Uterus (tissue), 4 donors: ENCODE data around the gene TEX51. TPM values are rescaled to one million over a fixed set of nuclear protein-coding genes. Genes with fewer than 3 reads are reported as not detected.

Source experiments
- DNase-seq, 2 donors: peaks; one replicate each; pipeline ENCODE4 v3.0.0-alpha.2; 2019 to 2020
- H3K27ac ChIP-seq, 2 donors: fragments of 200-600 bp; sonication (generic); 1 replicate in 1 of 2; 2 replicates in 1 of 2; pipeline ENCODE4 v1.5.1; 2016 to 2018
- H3K27me3 ChIP-seq, 2 donors: fragments of 200-600 bp; sonication (generic); one replicate each; pipeline ENCODE4 v1.5.1; 2018 to 2019; ENCODE audit warnings: control low read depth in 1 of 2
- H3K36me3 ChIP-seq, 2 donors: fragments of 200-600 bp; sonication (generic); one replicate each; pipeline ENCODE4 v1.5.1; 2019; ENCODE audit warnings: control low read depth in 1 of 2
- H3K4me1 ChIP-seq, 2 donors: fragments of 200-600 bp; sonication (generic); one replicate each; pipeline ENCODE4 v1.5.1; 2018 to 2019; ENCODE audit warnings: control low read depth in 1 of 2
- H3K4me3 ChIP-seq, 2 donors: fragments of 200-600 bp; sonication (generic); 1 replicate in 1 of 2; 2 replicates in 1 of 2; pipeline ENCODE4 v1.5.1; 2018 to 2019; ENCODE audit warnings: mild to moderate bottlenecking in 1 of 2
- H3K9me3 ChIP-seq, 2 donors: fragments of 200-600 bp; sonication (generic); one replicate each; pipeline ENCODE4 v1.5.1; 2019; ENCODE audit warnings: control low read depth in 1 of 2
- POLR2A ChIP-seq, 2 donors: fragments of 450-650 bp; IDR thresholded peaks; one replicate each; pipeline ENCODE4 v1.6.1; 2016; ENCODE audit warnings: antibody characterized with exemption in 2 of 2, mild to moderate bottlenecking in 1 of 2, moderate library complexity in 1 of 2
- intact Hi-C: fragments of 100-400 bp; cut with DNase I; formaldehyde crosslinking; loops from one replicate; pipeline ENCODE4 v1.15.1; 2023; ENCODE audit warnings: low total_unique reads
- total RNA-seq, 4 donors: library from RNA; depleted of rRNA in 3 of 4; stranded (reverse); fragments of >200 nt in 3 of 4; gene quantifications; one replicate each; pipeline versions ENCODE4 v1.1.0 to v1.2.4, GENCODE V29; 2014 to 2023
- TF ChIP-seq, protein P1 (sequence below), 4 experiments: fragments of 200-600 bp in 2 of 4; fragments of 450-650 bp in 2 of 4; sonication (generic) in 2 of 4; IDR thresholded peaks; one replicate each; pipeline ENCODE4 v1.5.1; 2016 to 2019; ENCODE audit warnings: antibody characterized with exemption in 4 of 4, mild to moderate bottlenecking in 2 of 4, moderate library complexity in 1 of 4
- donor health status: DM: yes; HTN: yes; CAD: no.

The TEX51 gene
- total RNA-seq, 4 donors from 2014 or later: not detected

DNA sequence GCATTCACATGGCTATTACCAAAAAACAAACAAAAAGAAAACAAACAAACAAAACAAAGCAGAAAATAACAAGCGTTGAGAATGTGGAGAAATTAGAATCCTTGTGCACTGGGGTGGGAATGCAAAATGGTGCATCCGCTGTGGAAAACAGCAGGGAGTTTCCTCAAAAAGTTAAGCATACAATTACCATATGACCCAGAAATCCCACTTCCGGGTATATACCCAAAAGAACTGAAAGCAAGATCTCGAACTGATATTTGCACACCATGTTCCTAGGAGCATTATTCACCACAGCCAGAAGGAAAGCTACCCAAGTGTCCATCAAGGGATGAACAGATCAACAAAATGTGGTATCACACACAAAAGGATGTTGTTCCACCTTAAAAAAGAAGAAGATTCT, 17.9 kb upstream of the TEX51 start:
- intact Hi-C loops: no loop called here
- H3K9me3 ChIP-seq: no peaks in the 10 kb centered on the region
- no peaks in the 10 kb centered on the region for H3K27me3 ChIP-seq
- no peak overlapping the region for H3K4me3 ChIP-seq
- no peak overlapping the region for H3K27ac ChIP-seq
- H3K4me1 ChIP-seq: peaks cover 0 to 4% of the 10 kb centered on the region in 2 donors
- H3K36me3 ChIP-seq: no peaks in the 10 kb centered on the region
- TF ChIP-seq POLR2A (IDR thresholded peaks at IDR 0.05): no peak
- TF ChIP-seq, protein P1, sequence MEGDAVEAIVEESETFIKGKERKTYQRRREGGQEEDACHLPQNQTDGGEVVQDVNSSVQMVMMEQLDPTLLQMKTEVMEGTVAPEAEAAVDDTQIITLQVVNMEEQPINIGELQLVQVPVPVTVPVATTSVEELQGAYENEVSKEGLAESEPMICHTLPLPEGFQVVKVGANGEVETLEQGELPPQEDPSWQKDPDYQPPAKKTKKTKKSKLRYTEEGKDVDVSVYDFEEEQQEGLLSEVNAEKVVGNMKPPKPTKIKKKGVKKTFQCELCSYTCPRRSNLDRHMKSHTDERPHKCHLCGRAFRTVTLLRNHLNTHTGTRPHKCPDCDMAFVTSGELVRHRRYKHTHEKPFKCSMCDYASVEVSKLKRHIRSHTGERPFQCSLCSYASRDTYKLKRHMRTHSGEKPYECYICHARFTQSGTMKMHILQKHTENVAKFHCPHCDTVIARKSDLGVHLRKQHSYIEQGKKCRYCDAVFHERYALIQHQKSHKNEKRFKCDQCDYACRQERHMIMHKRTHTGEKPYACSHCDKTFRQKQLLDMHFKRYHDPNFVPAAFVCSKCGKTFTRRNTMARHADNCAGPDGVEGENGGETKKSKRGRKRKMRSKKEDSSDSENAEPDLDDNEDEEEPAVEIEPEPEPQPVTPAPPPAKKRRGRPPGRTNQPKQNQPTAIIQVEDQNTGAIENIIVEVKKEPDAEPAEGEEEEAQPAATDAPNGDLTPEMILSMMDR (IDR thresholded peaks at IDR 0.05): no peak
- DNase-seq: no peak

DNA sequence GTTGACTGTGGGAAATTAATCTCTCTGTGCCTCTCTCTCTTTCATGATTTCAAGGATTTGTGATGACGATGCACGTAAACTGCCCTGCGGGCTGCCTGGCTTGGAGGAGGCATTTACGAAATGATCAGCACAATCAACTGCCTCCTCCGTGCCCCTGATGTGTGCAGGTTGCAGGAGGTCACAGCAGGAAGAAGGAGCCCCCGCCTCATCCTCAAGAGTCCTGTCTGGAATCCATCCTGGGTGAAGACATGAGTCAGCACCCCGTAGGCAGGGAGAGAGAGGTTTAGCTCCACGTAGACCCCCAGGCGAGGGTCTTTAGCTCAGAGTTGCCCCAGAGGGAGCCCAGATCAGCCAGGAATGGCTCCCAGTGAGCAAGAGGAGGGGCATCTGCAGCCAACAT, 17.1 kb upstream of the TEX51 start:
- no peak for TF ChIP-seq POLR2A (IDR thresholded peaks at IDR 0.05)
- TF ChIP-seq, protein P1 (IDR thresholded peaks at IDR 0.05): no peak
- Histone ChIP-seq H3K27me3 (no peaks in the 10 kb centered on the region), H3K36me3 (no peaks in the 10 kb centered on the region), H3K27ac (no peak overlapping the region), H3K4me1 (peaks cover 0 to 4% of the 10 kb centered on the region in 2 donors), H3K4me3 (no peak overlapping the region), H3K9me3 (no peaks in the 10 kb centered on the region)
- intact Hi-C loops: no loop called here
- no peak for DNase-seq

DNA sequence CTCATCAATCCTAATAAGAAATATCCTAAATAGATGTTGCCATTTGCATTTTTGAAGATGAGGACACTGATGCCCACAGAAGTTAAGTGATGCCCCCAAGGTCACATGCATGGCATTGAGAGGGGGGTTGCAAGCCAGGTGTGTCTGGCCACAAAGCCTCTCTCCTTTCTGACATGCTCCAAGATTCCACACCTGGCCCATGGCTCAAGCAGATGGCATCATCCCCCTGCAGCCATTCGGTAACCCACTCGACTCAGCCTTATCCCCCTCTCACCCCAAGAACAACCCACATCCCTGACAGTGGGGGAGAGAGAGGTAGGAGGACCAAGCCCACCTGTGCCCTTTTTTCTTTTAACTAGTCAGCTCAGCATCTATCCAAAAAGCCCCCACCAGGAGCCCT, 16.5 kb upstream of the TEX51 start:
- no peak overlapping the region for H3K4me3 ChIP-seq
- no peaks in the 10 kb centered on the region for H3K27me3 ChIP-seq

DNA sequence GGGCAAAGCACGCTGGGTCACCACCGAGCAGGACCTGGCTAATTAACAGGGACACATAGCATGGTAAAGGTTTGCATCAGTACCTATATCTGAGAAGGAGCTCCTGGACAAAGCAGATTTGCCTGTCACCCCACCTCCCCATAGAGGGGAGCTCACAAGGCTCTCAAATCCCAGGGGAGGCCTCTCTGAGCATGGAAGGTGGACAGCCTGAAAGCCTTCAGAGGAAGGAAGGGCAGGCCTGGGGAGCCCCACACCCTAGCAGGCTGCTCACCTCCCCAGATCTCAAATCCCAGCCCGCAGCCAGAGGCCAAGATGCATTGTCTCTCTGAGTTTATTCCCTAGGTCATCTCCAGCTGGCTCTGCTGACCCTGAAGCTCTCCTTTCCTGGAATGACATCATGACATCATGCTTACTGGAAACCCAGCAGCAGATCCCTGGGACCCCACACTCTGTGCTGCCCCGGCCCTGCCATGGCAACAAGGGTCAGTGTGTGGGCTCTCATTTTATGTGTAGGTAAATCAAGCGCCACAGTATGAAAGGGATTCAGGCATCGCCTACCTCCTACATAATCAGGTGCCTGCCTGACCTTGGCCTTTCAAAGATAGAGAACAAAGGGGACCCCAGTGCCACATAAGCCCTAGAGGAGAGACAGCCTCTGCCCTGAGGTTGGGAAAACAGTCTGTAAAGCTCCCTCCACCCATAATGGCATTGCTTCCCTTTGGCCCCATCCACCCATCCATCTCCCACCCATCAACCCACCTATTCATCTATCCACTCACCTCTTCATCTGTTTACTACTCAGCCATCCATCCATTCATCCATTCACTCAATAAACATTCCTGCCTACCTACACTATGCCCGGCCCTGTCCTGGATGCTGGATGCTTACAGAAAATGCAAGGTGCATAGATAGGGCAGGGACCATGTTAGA, 15.7 kb upstream of the TEX51 start:
- no peaks in the 10 kb centered on the region for H3K36me3 ChIP-seq
- no peak overlapping the region for H3K27ac ChIP-seq
- peaks cover 0 to 4% of the 10 kb centered on the region in 2 donors for H3K4me1 ChIP-seq
- H3K4me3 ChIP-seq: no peak overlapping the region
- intact Hi-C loops: no loop called here
- no peaks in the 10 kb centered on the region for H3K27me3 ChIP-seq
- no peak for DNase-seq
- H3K9me3 ChIP-seq: no peaks in the 10 kb centered on the region
- TF ChIP-seq POLR2A (IDR thresholded peaks at IDR 0.05): no peak
- TF ChIP-seq, protein P1 (IDR thresholded peaks at IDR 0.05): no peak

More for the DNA sequence above, 16.5 kb upstream of the TEX51 start:
- TF ChIP-seq POLR2A (IDR thresholded peaks at IDR 0.05): no peak
- TF ChIP-seq, protein P1 (IDR thresholded peaks at IDR 0.05): no peak
- Histone ChIP-seq H3K36me3 (no peaks in the 10 kb centered on the region), H3K4me1 (peaks cover 0 to 4% of the 10 kb centered on the region in 2 donors), H3K9me3 (no peaks in the 10 kb centered on the region), H3K27ac (no peak overlapping the region)
- intact Hi-C loops: no loop called here
- DNase-seq: no peak

DNA sequence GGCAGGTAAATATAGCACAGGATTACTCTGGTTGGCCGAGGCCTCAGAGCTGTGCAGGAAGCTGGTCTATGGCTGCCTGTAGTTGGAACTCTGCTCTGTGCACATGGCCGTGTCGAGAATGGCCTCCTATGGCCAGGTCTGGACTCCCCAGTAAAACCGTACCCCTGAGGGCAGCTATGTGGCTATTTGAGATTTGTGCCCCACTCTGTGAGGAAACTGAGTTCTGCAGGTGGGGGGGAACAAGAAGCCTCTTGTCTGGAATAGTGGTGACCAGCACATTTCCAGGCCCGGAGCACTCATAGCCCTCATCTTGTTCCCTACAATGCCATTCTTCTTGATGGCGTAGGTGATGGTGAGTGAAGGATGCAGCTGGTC, 15.0 kb upstream of the TEX51 start:
- H3K9me3 ChIP-seq: no peaks in the 10 kb centered on the region
- peaks cover 0 to 4% of the 10 kb centered on the region in 2 donors for H3K4me1 ChIP-seq
- H3K27ac ChIP-seq: no peak overlapping the region
- DNase-seq: no peak
- intact Hi-C loops: no loop called here
- no peak overlapping the region for H3K4me3 ChIP-seq
- no peaks in the 10 kb centered on the region for H3K27me3 ChIP-seq
- TF ChIP-seq POLR2A (IDR thresholded peaks at IDR 0.05): no peak
- TF ChIP-seq, protein P1 (IDR thresholded peaks at IDR 0.05): no peak
- no peaks in the 10 kb centered on the region for H3K36me3 ChIP-seq
